ENCODE measurements around the gene FRMD4A. TPM values are rescaled to one million over a fixed set of nuclear protein-coding genes. Genes with fewer than 3 reads are reported as not detected.
A peak's percentile ranks its signal among the peaks of the same experiment; 100 is the strongest.

Gene FRMD4A
- total and polyA plus RNA-seq, 5 donors from 2014 or later = 0.34 to 2.4 (median 0.54) TPM

- Histone ChIP-seq H3K27me3 (ENCODE audit: control insufficient read depth, insufficient read depth, low read length) (no peaks in the 10 kb centered on the region), H3K4me3 (ENCODE audit: low read depth, low read length) (no peak overlapping the region), H3K36me3 (ENCODE audit: control insufficient read depth, insufficient read depth, low read length) (no peaks in the 10 kb centered on the region), H3K9me3 (ENCODE audit: control insufficient read depth in 2 of 2, low read length in 2 of 2) (no peaks in the 10 kb centered on the region), H3K27ac (ENCODE audit: insufficient read depth, low read length, poor library complexity, severe bottlenecking) (no peak overlapping the region), H3K4me1 (ENCODE audit: control insufficient read depth, insufficient read depth, low read length, poor library complexity, severe bottlenecking) (no peaks in the 10 kb centered on the region)
- Mint-ChIP-seq H3K36me3 (peaks cover 6% of the 10 kb centered on the region), H3K4me1 (peaks cover 0 to 8% (median 4%) of the 10 kb centered on the region in 4 donors), H3K4me3 (no peak overlapping the region), H3K9me3 (peaks cover 0 to 1% (median 0%) of the 10 kb centered on the region in 7 donors), H3K27me3 (no peaks in the 10 kb centered on the region), H3K27ac (no peak overlapping the region)
- DNase-seq (no peak), ATAC-seq (ENCODE audit: low read depth in 2 of 2) (no peak)
These were observed 673.5 kb downstream of the FRMD4A start for GRCh38 chr10:13657101-13657680.

GRCh38 chr10:13656337-13657100 is 674.2 kb downstream of the FRMD4A start:
- Mint-ChIP-seq H3K27me3 (no peaks in the 10 kb centered on the region), H3K27ac (no peak overlapping the region), H3K4me3 (no peak overlapping the region), H3K36me3 (peaks cover 6% of the 10 kb centered on the region), H3K4me1 (peaks cover 0 to 8% (median 4%) of the 10 kb centered on the region in 4 donors), H3K9me3 (peaks cover 0 to 1% (median 0%) of the 10 kb centered on the region in 7 donors)
- H3K4me3 ChIP-seq (ENCODE audit: low read depth, low read length) = no peak overlapping the region
- H3K9me3 ChIP-seq (ENCODE audit: control insufficient read depth in 2 of 2, low read length in 2 of 2) = no peaks in the 10 kb centered on the region
- H3K27ac ChIP-seq (ENCODE audit: insufficient read depth, low read length, poor library complexity, severe bottlenecking) = no peak overlapping the region
- no peaks in the 10 kb centered on the region for H3K27me3 ChIP-seq (ENCODE audit: control insufficient read depth, insufficient read depth, low read length)
- DNase-seq = no peak
- H3K4me1 ChIP-seq (ENCODE audit: control insufficient read depth, insufficient read depth, low read length, poor library complexity, severe bottlenecking) = no peaks in the 10 kb centered on the region
- no peak for ATAC-seq (ENCODE audit: low read depth in 2 of 2)
- no peaks in the 10 kb centered on the region for H3K36me3 ChIP-seq (ENCODE audit: control insufficient read depth, insufficient read depth, low read length)

- Histone ChIP-seq H3K36me3 (ENCODE audit: control insufficient read depth, insufficient read depth, low read length) (peaks cover 4% of the 10 kb centered on the region), H3K9me3 (ENCODE audit: control insufficient read depth in 2 of 2, low read length in 2 of 2) (no peaks in the 10 kb centered on the region), H3K27ac (ENCODE audit: insufficient read depth, low read length, poor library complexity, severe bottlenecking) (no peak overlapping the region), H3K4me3 (ENCODE audit: low read depth, low read length) (no peak overlapping the region), H3K4me1 (ENCODE audit: control insufficient read depth, insufficient read depth, low read length, poor library complexity, severe bottlenecking) (no peaks in the 10 kb centered on the region), H3K27me3 (ENCODE audit: control insufficient read depth, insufficient read depth, low read length) (no peaks in the 10 kb centered on the region)
- peaks cover 0 to 3% (median 1%) of the 10 kb centered on the region in 4 donors for H3K4me1 Mint-ChIP-seq
- no peaks in the 10 kb centered on the region for H3K9me3 Mint-ChIP-seq
- H3K36me3 Mint-ChIP-seq = peaks cover 6% of the 10 kb centered on the region
- no peak overlapping the region for H3K4me3 Mint-ChIP-seq
- no peak overlapping the region for H3K27ac Mint-ChIP-seq
- no peak for DNase-seq
- ATAC-seq (ENCODE audit: low read depth in 2 of 2) = no peak
- no peaks in the 10 kb centered on the region for H3K27me3 Mint-ChIP-seq
These were observed 675.9 kb downstream of the FRMD4A start for GRCh38 chr10:13654846-13655245.

GRCh38 chr10:13654118-13654830 is 676.5 kb downstream of the FRMD4A start:
- Mint-ChIP-seq H3K27me3 (no peaks in the 10 kb centered on the region), H3K4me1 (peaks cover 0 to 3% (median under 1%) of the 10 kb centered on the region in 4 donors), H3K4me3 (no peak overlapping the region), H3K27ac (no peak overlapping the region), H3K36me3 (peaks cover 7% of the 10 kb centered on the region), H3K9me3 (no peaks in the 10 kb centered on the region)
- Histone ChIP-seq H3K36me3 (ENCODE audit: control insufficient read depth, insufficient read depth, low read length) (peaks cover 4% of the 10 kb centered on the region), H3K27me3 (ENCODE audit: control insufficient read depth, insufficient read depth, low read length) (no peaks in the 10 kb centered on the region), H3K4me1 (ENCODE audit: control insufficient read depth, insufficient read depth, low read length, poor library complexity, severe bottlenecking) (no peaks in the 10 kb centered on the region), H3K27ac (ENCODE audit: insufficient read depth, low read length, poor library complexity, severe bottlenecking) (no peak overlapping the region), H3K4me3 (ENCODE audit: low read depth, low read length) (no peak overlapping the region), H3K9me3 (ENCODE audit: control insufficient read depth in 2 of 2, low read length in 2 of 2) (no peaks in the 10 kb centered on the region)
- DNase-seq (no peak), ATAC-seq (ENCODE audit: low read depth in 2 of 2) (no peak)

GRCh38 chr10:13652860-13653259 is 677.9 kb downstream of the FRMD4A start:
- H3K4me3 ChIP-seq (ENCODE audit: low read depth, low read length) = no peak overlapping the region
- H3K9me3 ChIP-seq (ENCODE audit: control insufficient read depth in 2 of 2, low read length in 2 of 2) = no peaks in the 10 kb centered on the region
- Mint-ChIP-seq H3K4me3 (no peak overlapping the region), H3K27me3 (no peaks in the 10 kb centered on the region), H3K4me1 (peaks cover 0 to 15% (median 10%) of the 10 kb centered on the region in 4 donors), H3K27ac (peak overlapping the region in 1 of 3 donors; percentile 32), H3K36me3 (peaks cover 15% of the 10 kb centered on the region), H3K9me3 (no peaks in the 10 kb centered on the region)
- ATAC-seq (ENCODE audit: low read depth in 2 of 2) (no peak), DNase-seq (no peak)
- no peaks in the 10 kb centered on the region for H3K4me1 ChIP-seq (ENCODE audit: control insufficient read depth, insufficient read depth, low read length, poor library complexity, severe bottlenecking)
- H3K27me3 ChIP-seq (ENCODE audit: control insufficient read depth, insufficient read depth, low read length) = no peaks in the 10 kb centered on the region
- H3K27ac ChIP-seq (ENCODE audit: insufficient read depth, low read length, poor library complexity, severe bottlenecking) = no peak overlapping the region
- H3K36me3 ChIP-seq (ENCODE audit: control insufficient read depth, insufficient read depth, low read length) = peaks cover 5% of the 10 kb centered on the region

GRCh38 chr10:13651969-13652720 is 678.6 kb downstream of the FRMD4A start:
- peak overlapping the region in 1 of 3 donors; percentile 4 for H3K27ac Mint-ChIP-seq
- Histone ChIP-seq H3K27me3 (ENCODE audit: control insufficient read depth, insufficient read depth, low read length) (no peaks in the 10 kb centered on the region), H3K9me3 (ENCODE audit: control insufficient read depth in 2 of 2, low read length in 2 of 2) (no peaks in the 10 kb centered on the region), H3K27ac (ENCODE audit: insufficient read depth, low read length, poor library complexity, severe bottlenecking) (no peak overlapping the region), H3K36me3 (ENCODE audit: control insufficient read depth, insufficient read depth, low read length) (peaks cover 9% of the 10 kb centered on the region), H3K4me1 (ENCODE audit: control insufficient read depth, insufficient read depth, low read length, poor library complexity, severe bottlenecking) (no peaks in the 10 kb centered on the region), H3K4me3 (ENCODE audit: low read depth, low read length) (no peak overlapping the region)
- no peaks in the 10 kb centered on the region for H3K9me3 Mint-ChIP-seq
- ATAC-seq (ENCODE audit: low read depth in 2 of 2) (no peak), DNase-seq (no peak)
- peaks cover 0 to 16% (median 11%) of the 10 kb centered on the region in 4 donors for H3K4me1 Mint-ChIP-seq
- no peak overlapping the region for H3K4me3 Mint-ChIP-seq
- H3K27me3 Mint-ChIP-seq = no peaks in the 10 kb centered on the region
- peaks cover 18% of the 10 kb centered on the region for H3K36me3 Mint-ChIP-seq

GRCh38 chr10:13650961-13651360 is 679.8 kb downstream of the FRMD4A start:
- no peaks in the 10 kb centered on the region for H3K9me3 ChIP-seq (ENCODE audit: control insufficient read depth in 2 of 2, low read length in 2 of 2)
- H3K27ac Mint-ChIP-seq = no peak overlapping the region
- no peak for DNase-seq
- peaks cover 26% of the 10 kb centered on the region for H3K36me3 Mint-ChIP-seq
- H3K27me3 ChIP-seq (ENCODE audit: control insufficient read depth, insufficient read depth, low read length) = no peaks in the 10 kb centered on the region
- ATAC-seq (ENCODE audit: low read depth in 2 of 2) = no peak
- peaks cover 11% of the 10 kb centered on the region for H3K36me3 ChIP-seq (ENCODE audit: control insufficient read depth, insufficient read depth, low read length)
- H3K27me3 Mint-ChIP-seq = no peaks in the 10 kb centered on the region
- no peak overlapping the region for H3K27ac ChIP-seq (ENCODE audit: insufficient read depth, low read length, poor library complexity, severe bottlenecking)
- H3K4me1 ChIP-seq (ENCODE audit: control insufficient read depth, insufficient read depth, low read length, poor library complexity, severe bottlenecking) = no peaks in the 10 kb centered on the region
- H3K4me3 ChIP-seq (ENCODE audit: low read depth, low read length) = no peak overlapping the region
- H3K4me1 Mint-ChIP-seq = peaks cover 0 to 16% (median 11%) of the 10 kb centered on the region in 4 donors
- no peak overlapping the region for H3K4me3 Mint-ChIP-seq
- H3K9me3 Mint-ChIP-seq = no peaks in the 10 kb centered on the region
